IMR-90 (cell line): ENCODE results near the gene KLKB1.

Experiments used
- BHLHE40 ChIP-seq: fragments of 150-350 bp; IDR thresholded peaks from 2 replicates; pipeline ENCODE4 v1.6.1; 2016; ENCODE audit warnings: mild to moderate bottlenecking, low read depth, low read length
- CEBPB ChIP-seq: IDR thresholded peaks from 2 replicates; pipeline ENCODE4 v1.6.1; 2012; ENCODE audit warnings: low read depth, low read length, improper control_type of control experiment
- CHD1 ChIP-seq: IDR thresholded peaks from 2 replicates; pipeline ENCODE4 v1.6.1; 2012; ENCODE audit warnings: low read depth, low read length, improper control_type of control experiment
- CTCF ChIP-seq: conservative IDR thresholded peaks from 2 replicates; pipeline ENCODE4 v1.5.1; 2012; ENCODE audit warnings: mild to moderate bottlenecking, low read depth, low read length, improper control_type of control experiment
- FOS ChIP-seq: fragments of 150-350 bp; IDR thresholded peaks from 2 replicates; pipeline ENCODE4 v1.6.1; 2016; ENCODE audit warnings: low read depth, low read length
- MAZ ChIP-seq: IDR thresholded peaks from 2 replicates; pipeline ENCODE4 v1.6.1; 2012; ENCODE audit warnings: low read depth, mild to moderate bottlenecking, low read length, improper control_type of control experiment, moderate library complexity, borderline replicate concordance
- POLR2A ChIP-seq: IDR thresholded peaks from 2 replicates; pipeline ENCODE4 v1.6.1; 2012; ENCODE audit warnings: mild to moderate bottlenecking, low read depth, low read length
- RAD21 ChIP-seq: IDR thresholded peaks from 2 replicates; pipeline ENCODE4 v1.6.1; 2012; ENCODE audit warnings: low read length, improper control_type of control experiment
- RCOR1 ChIP-seq: IDR thresholded peaks from 2 replicates; pipeline ENCODE4 v1.6.1; 2012; ENCODE audit warnings: mild to moderate bottlenecking, low read length, improper control_type of control experiment; ENCODE audit not compliant: insufficient replicate concordance
- RFX5 ChIP-seq: IDR thresholded peaks from 2 replicates; pipeline ENCODE4 v1.8.0; 2012; ENCODE audit warnings: low read depth, mild to moderate bottlenecking, low read length, moderate library complexity
- SMC3 ChIP-seq: fragments of 150-350 bp; IDR thresholded peaks from 2 replicates; pipeline ENCODE4 v1.6.1; 2016; ENCODE audit warnings: low read depth, mild to moderate bottlenecking, antibody characterized with exemption, low read length, moderate library complexity
- USF2 ChIP-seq: fragments of 150-350 bp; IDR thresholded peaks from 2 replicates; pipeline ENCODE4 v1.6.1; 2017; ENCODE audit warnings: mild to moderate bottlenecking, antibody characterized with exemption, low read length, low read depth

GRCh38 chr4:186300659-186301390 lies 73.5 kb downstream of the KLKB1 start:
- TF ChIP-seq CTCF (no peak), POLR2A (no peak), RFX5 (no peak), CHD1 (no peak), SMC3 (no peak), USF2 (no peak), MAZ (no peak), FOS (no peak), RAD21 (no peak), BHLHE40 (no peak), CEBPB (no peak), RCOR1 (no peak)
